SIG-M5 (cell line): ENCODE results near the gene NT5C1A.

ENCODE experiments used
- DNase-seq: peaks from one replicate; lab custom pipeline; 2025; lab: John Stamatoyannopoulos, UW

NT5C1A gene

GRCh38 chr1:39659538-39659937, 12.4 kb downstream of the NT5C1A start:
- no peak for DNase-seq

- no peak for DNase-seq
Measured at GRCh38 chr1:39659110-39659509, 12.8 kb downstream of the NT5C1A start.

- no peak for DNase-seq
Measured at GRCh38 chr1:39657923-39658485, 13.9 kb downstream of the NT5C1A start.

GRCh38 chr1:39657402-39657801, 14.5 kb downstream of the NT5C1A start:
- no peak for DNase-seq

- DNase-seq: no peak
Measured at GRCh38 chr1:39656391-39656790, 15.5 kb downstream of the NT5C1A start.

- no peak for DNase-seq
Measured at GRCh38 chr1:39655578-39656268, 16.2 kb downstream of the NT5C1A start.

- DNase-seq: no peak
Measured at GRCh38 chr1:39654291-39654690, 17.6 kb downstream of the NT5C1A start.

- DNase-seq: no peak
Measured at GRCh38 chr1:39653546-39654031, 18.3 kb downstream of the NT5C1A start.

GRCh38 chr1:39652554-39652953, 19.4 kb downstream of the NT5C1A start:
- no peak for DNase-seq

GRCh38 chr1:39652105-39652504, 19.8 kb downstream of the NT5C1A start:
- DNase-seq: no peak

- DNase-seq: no peak
Measured at GRCh38 chr1:39650431-39650830, 21.5 kb downstream of the NT5C1A start.

GRCh38 chr1:39649636-39650185, 22.2 kb downstream of the NT5C1A start:
- DNase-seq: no peak

GRCh38 chr1:39648496-39648895, 23.4 kb downstream of the NT5C1A start:
- DNase-seq: no peak

GRCh38 chr1:39647247-39647646, 24.7 kb downstream of the NT5C1A start:
- DNase-seq: no peak

GRCh38 chr1:39646232-39647081, 25.4 kb downstream of the NT5C1A start:
- no peak for DNase-seq

- DNase-seq: no peak
Measured at GRCh38 chr1:39645411-39646043, 26.4 kb downstream of the NT5C1A start.

GRCh38 chr1:39643705-39644104, 28.2 kb downstream of the NT5C1A start:
- no peak for DNase-seq

GRCh38 chr1:39642796-39643195, 29.1 kb downstream of the NT5C1A start:
- no peak for DNase-seq

GRCh38 chr1:39640861-39641260, 31.0 kb downstream of the NT5C1A start:
- DNase-seq: no peak

- DNase-seq: no peak
Measured at GRCh38 chr1:39639305-39640130, 32.4 kb downstream of the NT5C1A start, which contains the start of gene HEYL. Gene HEYL (minus strand): TSS chr1:39639643. CDS start chr1:39639625, 18 bp downstream.

GRCh38 chr1:39638965-39639304, 33.0 kb downstream of the NT5C1A start:
- no peak for DNase-seq
